MM.1S (cell line): ENCODE data around the gene PLTP.

Source experiments
- DNase-seq: peaks from one replicate; pipeline ENCODE4 v3.0.0-alpha.2; 2015
- H2AFZ ChIP-seq: fragments of 300-600 bp; sonication (generic); 2 replicates; pipeline ENCODE4 v1.6.0; 2016; ENCODE audit warnings: antibody characterized with exemption, low read length
- H3F3A ChIP-seq: fragments of 300-600 bp; sonication (generic); 2 replicates; pipeline ENCODE4 v1.6.1; 2016; ENCODE audit warnings: mild to moderate bottlenecking, antibody characterized with exemption, low read length, moderate library complexity, mixed read lengths; ENCODE audit not compliant: insufficient read depth
- H3K27ac ChIP-seq: fragments of 300-600 bp; sonication (generic); 2 replicates; pipeline ENCODE4 v1.5.1; 2016; ENCODE audit warnings: mild to moderate bottlenecking, low read length
- H3K27me3 ChIP-seq: fragments of 300-600 bp; sonication (generic); replicated peaks from 2 replicates; pipeline ENCODE4 v1.6.0; 2016; ENCODE audit warnings: low read length; ENCODE audit not compliant: insufficient read depth
- H3K36me3 ChIP-seq: fragments of 300-600 bp; sonication (generic); replicated peaks from 2 replicates; pipeline ENCODE4 v1.6.1; 2016; ENCODE audit warnings: mild to moderate bottlenecking, low read length, mixed read lengths; ENCODE audit not compliant: insufficient read depth
- H3K4me1 ChIP-seq: fragments of 300-600 bp; sonication (generic); 2 replicates; pipeline ENCODE4 v1.6.1; 2016; ENCODE audit warnings: low read length, mixed read lengths
- H3K4me2 ChIP-seq: fragments of 300-600 bp; sonication (generic); 2 replicates; pipeline ENCODE4 v1.6.0; 2016; ENCODE audit warnings: low read depth, low read length
- H3K4me3 ChIP-seq: fragments of 300-600 bp; sonication (generic); 2 replicates; pipeline ENCODE4 v1.5.1; 2016; ENCODE audit warnings: low read length, mixed read lengths
- H3K79me2 ChIP-seq: fragments of 300-600 bp; sonication (generic); 2 replicates; pipeline ENCODE4 v1.6.1; 2016; ENCODE audit warnings: mixed run types, low read length, mixed read lengths
- H3K9ac ChIP-seq: fragments of 300-600 bp; sonication (generic); 2 replicates; pipeline ENCODE4 v1.6.1; 2016; ENCODE audit warnings: low read length, mixed read lengths
- H3K9me2 ChIP-seq: fragments of 300-600 bp; sonication (generic); replicated peaks from 2 replicates; pipeline ENCODE4 v1.6.1; 2016; ENCODE audit warnings: mild to moderate bottlenecking, low read length, mixed read lengths; ENCODE audit not compliant: insufficient read depth
- H3K9me3 ChIP-seq: fragments of 300-600 bp; sonication (generic); replicated peaks from 2 replicates; pipeline ENCODE4 v1.6.1; 2016; ENCODE audit warnings: mild to moderate bottlenecking, low read length, mixed read lengths; ENCODE audit not compliant: insufficient read depth
- H4K20me1 ChIP-seq: fragments of 300-600 bp; sonication (generic); 2 replicates; pipeline ENCODE4 v1.6.1; 2016; ENCODE audit warnings: mild to moderate bottlenecking, low read length, moderate library complexity, mixed read lengths; ENCODE audit not compliant: insufficient read depth
- EZH2 ChIP-seq: fragments of 300-600 bp; sonication (generic); optimal IDR thresholded peaks from 2 replicates; pipeline ENCODE3; 2017; ENCODE audit warnings: low read depth, mild to moderate bottlenecking, antibody characterized with exemption, low read length, mixed read lengths
- EZH2phosphoT487 ChIP-seq: fragments of 300-600 bp; sonication (generic); IDR thresholded peaks from 2 replicates; pipeline ENCODE4 v1.6.1; 2018; ENCODE audit warnings: antibody characterized with exemption, low read length
- TF ChIP-seq, protein P1 (sequence below): fragments of 300-600 bp; sonication (generic); IDR thresholded peaks from 2 replicates; pipeline ENCODE4 v1.5.1; 2016; ENCODE audit warnings: antibody characterized with exemption, low read length, mixed read lengths

PLTP gene

DNA sequence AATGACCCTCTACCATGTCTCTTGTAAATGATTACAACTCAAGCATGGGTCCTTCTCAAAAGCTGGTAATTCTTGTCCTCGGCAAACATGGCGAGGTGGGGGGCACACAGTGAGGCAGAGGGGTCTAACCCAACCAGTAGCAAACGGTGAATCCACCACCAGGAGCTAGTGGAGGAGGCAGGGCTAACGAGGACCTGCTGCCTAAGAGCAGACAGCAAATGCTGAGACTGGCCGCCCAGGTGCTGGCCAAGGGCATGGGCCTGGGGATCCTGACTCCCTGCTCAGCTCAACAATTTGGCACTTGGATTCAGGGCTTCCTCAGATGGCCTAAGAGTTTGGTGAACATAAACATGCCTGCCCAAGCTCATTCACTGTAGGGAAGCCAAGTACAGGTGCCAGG lies 40.9 kb upstream of the PLTP start:
- H3K36me3 ChIP-seq, result no peaks in the 10 kb centered on the region; the same call in 1 of the 2 replicates
- H3K4me2 ChIP-seq, result no peak overlapping the region
- H3K79me2 ChIP-seq, result no peaks in the 10 kb centered on the region
- no peaks in the 10 kb centered on the region for H3F3A ChIP-seq
- H3K4me3 ChIP-seq, result no peak overlapping the region
- H3K9me2 ChIP-seq, result no peaks in the 10 kb centered on the region
- TF ChIP-seq, protein P1, sequence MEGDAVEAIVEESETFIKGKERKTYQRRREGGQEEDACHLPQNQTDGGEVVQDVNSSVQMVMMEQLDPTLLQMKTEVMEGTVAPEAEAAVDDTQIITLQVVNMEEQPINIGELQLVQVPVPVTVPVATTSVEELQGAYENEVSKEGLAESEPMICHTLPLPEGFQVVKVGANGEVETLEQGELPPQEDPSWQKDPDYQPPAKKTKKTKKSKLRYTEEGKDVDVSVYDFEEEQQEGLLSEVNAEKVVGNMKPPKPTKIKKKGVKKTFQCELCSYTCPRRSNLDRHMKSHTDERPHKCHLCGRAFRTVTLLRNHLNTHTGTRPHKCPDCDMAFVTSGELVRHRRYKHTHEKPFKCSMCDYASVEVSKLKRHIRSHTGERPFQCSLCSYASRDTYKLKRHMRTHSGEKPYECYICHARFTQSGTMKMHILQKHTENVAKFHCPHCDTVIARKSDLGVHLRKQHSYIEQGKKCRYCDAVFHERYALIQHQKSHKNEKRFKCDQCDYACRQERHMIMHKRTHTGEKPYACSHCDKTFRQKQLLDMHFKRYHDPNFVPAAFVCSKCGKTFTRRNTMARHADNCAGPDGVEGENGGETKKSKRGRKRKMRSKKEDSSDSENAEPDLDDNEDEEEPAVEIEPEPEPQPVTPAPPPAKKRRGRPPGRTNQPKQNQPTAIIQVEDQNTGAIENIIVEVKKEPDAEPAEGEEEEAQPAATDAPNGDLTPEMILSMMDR, result no peak
- TF ChIP-seq EZH2 (no peak), EZH2phosphoT487 (no peak)
- H3K9me3 ChIP-seq, result no peaks in the 10 kb centered on the region
- H3K27ac ChIP-seq, result no peak overlapping the region
- no peaks in the 10 kb centered on the region for H3K4me1 ChIP-seq
- no peak for DNase-seq
- H2AFZ ChIP-seq, result no peak overlapping the region
- H4K20me1 ChIP-seq, result no peaks in the 10 kb centered on the region
- no peaks in the 10 kb centered on the region for H3K27me3 ChIP-seq
- H3K9ac ChIP-seq, result no peak overlapping the region

DNA sequence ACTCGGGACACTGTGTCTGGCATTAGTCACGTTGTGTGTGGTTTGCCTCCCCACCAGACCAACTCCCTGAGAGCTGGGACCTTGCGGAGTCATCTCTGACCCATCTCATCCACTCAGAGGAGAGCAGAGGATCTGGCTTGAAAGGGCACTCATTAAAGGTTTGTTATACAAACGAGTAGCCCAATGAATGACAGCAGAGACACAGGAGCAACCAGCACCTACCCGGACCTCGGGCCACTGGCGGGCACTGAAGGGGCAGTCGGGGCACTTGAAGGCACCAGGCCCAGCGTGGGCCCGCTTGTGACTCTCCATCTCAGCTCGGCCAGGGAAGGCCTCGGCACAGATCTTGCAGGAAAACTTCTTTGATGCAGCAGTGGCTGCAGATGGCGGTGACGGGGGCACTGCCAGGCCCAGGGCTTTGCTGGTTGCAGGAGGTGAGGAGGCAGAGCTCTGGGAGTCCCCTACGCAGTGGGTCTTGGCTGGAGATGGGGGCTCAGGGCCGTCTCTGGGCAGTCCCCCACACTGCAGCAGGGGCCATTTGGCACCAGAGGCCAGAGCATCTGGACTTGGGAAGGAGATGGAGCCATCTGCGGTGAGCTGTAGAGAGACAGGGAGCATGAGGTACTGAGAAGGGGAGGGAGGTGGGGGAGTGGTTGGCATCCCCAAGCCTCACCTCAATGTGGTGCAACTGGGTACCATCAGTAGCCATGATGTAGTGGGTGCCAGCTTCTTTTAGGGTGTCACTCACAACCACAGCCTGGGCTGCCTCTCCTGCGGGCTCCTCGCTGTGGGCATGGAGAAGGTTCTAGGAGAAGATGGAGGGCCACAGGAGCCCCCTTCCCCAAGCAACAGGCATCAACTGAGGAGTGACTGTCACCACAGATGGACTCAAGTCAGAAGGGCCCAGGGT lies 40.2 kb upstream of the PLTP start:
- H3K4me1 ChIP-seq, result no peaks in the 10 kb centered on the region
- no peaks in the 10 kb centered on the region for H3K9me3 ChIP-seq
- no peaks in the 10 kb centered on the region for H3K27me3 ChIP-seq
- H3K79me2 ChIP-seq, result no peaks in the 10 kb centered on the region
- H4K20me1 ChIP-seq, result no peaks in the 10 kb centered on the region
- no peak overlapping the region for H3K9ac ChIP-seq
- no peak overlapping the region for H2AFZ ChIP-seq
- H3K4me3 ChIP-seq, result no peak overlapping the region
- TF ChIP-seq EZH2phosphoT487 (no peak), EZH2 (no peak)
- TF ChIP-seq, protein P1, result no peak
- no peaks in the 10 kb centered on the region for H3K9me2 ChIP-seq
- no peak overlapping the region for H3K4me2 ChIP-seq
- H3F3A ChIP-seq, result no peaks in the 10 kb centered on the region
- no peak for DNase-seq
- no peaks in the 10 kb centered on the region; the same call in 1 of the 2 replicates for H3K36me3 ChIP-seq
- no peak overlapping the region for H3K27ac ChIP-seq

DNA sequence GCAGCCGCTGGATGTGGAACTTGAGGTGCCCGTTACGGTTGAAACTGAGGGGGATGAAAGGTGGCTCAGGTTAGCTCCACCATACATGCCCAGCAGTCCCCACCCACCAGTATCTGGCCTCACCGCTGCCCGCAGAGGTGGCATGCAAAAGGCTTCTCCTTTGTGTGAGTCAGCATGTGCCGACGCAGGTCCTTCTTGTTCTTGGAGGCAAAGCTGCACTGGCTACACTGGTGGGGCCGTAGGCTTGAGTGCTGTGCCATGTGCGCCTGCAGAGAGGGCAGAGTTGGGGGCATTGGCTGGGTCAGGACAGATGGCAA lies 38.3 kb upstream of the PLTP start:
- Histone ChIP-seq H3K4me2 (no peak overlapping the region), H3F3A (no peaks in the 10 kb centered on the region), H2AFZ (no peak overlapping the region), H3K79me2 (no peaks in the 10 kb centered on the region), H3K9ac (no peak overlapping the region), H3K9me3 (no peaks in the 10 kb centered on the region), H3K9me2 (no peaks in the 10 kb centered on the region), H3K4me1 (no peaks in the 10 kb centered on the region), H3K27ac (no peak overlapping the region), H3K36me3 (no peaks in the 10 kb centered on the region; the same call in 1 of the 2 replicates), H3K27me3 (no peaks in the 10 kb centered on the region), H4K20me1 (no peaks in the 10 kb centered on the region), H3K4me3 (no peak overlapping the region)
- TF ChIP-seq, protein P1, result no peak
- TF ChIP-seq EZH2phosphoT487 (no peak), EZH2 (no peak)
- no peak for DNase-seq
